ELR (cell line): ENCODE measurements around the gene FIBCD1.

ENCODE experiments used
- DNase-seq: peaks from one replicate; pipeline ENCODE4 v3.0.0-alpha.2; 2015; ENCODE audit warnings: low read depth

Gene FIBCD1

DNA sequence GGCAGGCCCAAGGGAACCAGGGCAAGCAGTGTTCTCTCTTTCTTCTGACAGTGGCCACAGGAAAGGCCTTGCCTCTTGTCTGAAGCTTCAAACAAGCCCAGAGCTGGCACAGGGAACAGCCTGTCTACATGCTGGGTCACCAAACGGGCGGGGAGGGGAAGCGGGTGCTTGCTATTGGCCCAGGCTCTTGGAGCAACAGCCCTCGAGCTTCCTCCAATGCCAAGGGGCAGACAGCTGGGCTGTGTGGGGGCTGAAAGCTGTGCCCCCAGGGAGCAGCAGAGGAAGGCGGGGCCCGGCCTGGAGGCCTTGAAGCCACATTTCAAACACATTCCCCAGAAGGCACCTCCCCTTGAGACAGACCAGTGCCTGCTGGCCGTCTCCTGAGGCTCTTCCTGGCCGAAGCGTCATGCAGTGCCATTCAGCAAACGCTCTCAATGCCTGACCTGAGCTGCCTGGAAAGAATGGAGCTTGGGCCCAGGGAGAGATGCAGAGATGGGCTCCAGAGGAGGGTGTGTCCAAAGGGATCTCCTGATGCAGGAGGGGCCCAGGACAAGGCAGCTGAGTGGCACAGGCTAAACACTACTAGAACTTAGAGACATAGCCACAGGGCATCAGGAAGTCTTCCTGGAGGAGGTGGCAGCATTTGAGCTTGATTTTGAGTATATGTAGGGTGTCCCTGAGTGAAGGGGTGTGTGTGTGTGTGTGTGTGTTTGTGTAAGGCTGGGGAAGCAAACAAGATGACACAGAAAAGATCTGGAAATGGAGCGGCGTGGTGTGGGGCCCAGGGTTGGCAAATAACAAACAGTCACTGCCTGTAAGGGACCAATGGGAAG lies 2.5 kb downstream of the FIBCD1 start:
- peak; percentile 84 for DNase-seq

DNA sequence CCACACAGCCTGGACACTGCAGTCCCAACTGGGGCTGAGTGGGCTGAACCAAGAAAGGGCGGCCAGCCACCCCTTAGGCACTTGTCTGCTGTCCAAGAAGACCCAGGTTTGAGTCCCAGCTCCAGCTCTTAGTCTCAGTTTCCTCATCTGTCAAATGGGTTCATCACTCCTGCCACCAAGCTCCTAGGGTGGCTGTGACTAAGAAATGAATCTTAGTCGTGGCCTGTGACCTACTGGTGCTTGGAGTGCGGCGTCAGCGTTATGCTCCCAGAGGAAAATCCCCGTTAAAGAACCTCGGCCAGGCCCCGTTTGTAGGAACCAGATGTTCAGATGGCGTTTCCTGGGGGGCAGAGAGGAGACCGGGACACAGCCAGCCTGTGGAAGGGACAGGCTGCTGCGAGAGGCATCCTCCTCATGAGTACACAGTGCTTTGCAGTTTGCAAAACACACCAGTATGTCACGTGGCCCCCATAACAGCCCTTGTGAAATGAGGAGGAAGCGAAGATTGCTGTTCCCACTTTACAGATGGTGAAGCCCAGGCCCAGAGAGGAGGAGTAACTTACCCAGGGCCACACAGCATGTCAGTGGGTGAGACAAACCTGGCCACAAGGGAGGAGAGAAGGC lies 3.3 kb downstream of the FIBCD1 start:
- DNase-seq = peak; percentile 26

- peak; percentile 46 for DNase-seq
Observed at GRCh38 chr9:130934702-130935647, 4.1 kb downstream of the FIBCD1 start.

DNA sequence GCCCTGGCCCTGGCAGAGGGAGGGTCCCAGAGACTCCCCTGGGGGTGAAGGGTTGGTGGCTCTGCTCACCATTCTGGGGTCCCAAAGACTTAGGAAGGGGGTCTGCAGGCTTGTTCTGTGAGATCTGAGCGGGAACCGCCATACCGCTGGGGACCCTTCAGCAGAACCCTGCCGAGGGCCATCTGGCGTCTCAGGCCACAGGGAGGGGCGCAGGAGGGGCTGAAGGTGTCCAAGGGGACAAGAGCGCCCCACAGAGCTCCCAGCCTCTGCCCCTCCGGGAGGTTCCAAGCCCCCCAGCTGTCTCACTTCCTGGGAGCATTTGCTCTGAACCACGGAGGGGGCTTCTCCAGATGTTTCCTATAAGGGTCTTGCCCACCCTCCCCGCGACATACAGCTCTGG lies 4.8 kb downstream of the FIBCD1 start:
- DNase-seq = no peak

DNA sequence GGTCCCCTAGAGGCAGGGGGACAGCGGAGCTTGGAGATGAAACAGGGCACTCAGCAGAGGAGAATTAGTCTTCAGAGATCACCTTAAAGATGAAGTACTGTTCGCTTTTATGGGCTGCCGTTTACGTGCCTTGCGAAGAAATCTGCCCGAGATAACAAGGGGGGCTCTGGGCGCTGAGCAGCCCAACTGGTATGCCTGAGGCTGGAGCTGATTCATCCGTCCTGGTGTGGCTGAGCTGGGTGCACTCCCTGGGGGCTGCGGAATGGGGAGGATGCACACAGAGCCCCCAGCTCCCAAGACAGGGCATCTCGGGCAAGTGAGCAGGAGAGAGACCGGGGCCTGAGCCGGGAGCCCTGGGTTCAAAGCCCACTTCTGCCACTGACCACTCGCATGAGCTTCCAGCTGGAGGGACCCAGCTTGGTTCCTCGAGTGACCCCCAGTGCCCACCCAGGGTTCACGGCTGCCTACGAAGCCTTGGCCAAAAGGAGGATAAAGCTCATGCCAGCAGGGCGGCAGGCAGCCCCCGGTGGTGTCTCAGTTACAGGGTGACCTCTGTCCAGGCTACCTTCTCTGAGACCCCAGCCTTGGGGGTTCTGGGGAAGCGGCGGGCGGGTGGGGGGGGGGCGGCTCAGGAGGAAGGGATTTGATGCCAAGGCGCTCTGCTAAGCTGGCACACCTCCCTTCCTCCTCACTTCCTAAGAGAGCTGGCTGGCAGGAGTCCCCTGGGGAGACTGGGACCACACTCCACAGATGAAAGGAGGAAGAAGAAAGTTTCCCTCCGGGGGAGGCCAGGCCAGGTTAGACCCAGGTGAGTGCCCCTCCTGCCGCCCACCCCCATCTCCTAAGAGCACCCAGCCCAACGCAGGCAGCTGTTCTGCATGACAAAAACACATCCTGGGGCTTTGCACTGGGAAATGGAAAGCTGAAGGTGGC lies 5.7 kb downstream of the FIBCD1 start:
- peak; percentile 89 for DNase-seq

- DNase-seq = peak; percentile 75
Observed at GRCh38 chr9:130932255-130933079, 6.6 kb downstream of the FIBCD1 start.

GRCh38 chr9:130931508-130932254 lies 7.4 kb downstream of the FIBCD1 start:
- no peak for DNase-seq

GRCh38 chr9:130930804-130931349 lies 8.2 kb downstream of the FIBCD1 start:
- DNase-seq = no peak

GRCh38 chr9:130930132-130930803 lies 8.8 kb downstream of the FIBCD1 start:
- no peak for DNase-seq

GRCh38 chr9:130929571-130930038 lies 9.4 kb downstream of the FIBCD1 start:
- DNase-seq = no peak

DNA sequence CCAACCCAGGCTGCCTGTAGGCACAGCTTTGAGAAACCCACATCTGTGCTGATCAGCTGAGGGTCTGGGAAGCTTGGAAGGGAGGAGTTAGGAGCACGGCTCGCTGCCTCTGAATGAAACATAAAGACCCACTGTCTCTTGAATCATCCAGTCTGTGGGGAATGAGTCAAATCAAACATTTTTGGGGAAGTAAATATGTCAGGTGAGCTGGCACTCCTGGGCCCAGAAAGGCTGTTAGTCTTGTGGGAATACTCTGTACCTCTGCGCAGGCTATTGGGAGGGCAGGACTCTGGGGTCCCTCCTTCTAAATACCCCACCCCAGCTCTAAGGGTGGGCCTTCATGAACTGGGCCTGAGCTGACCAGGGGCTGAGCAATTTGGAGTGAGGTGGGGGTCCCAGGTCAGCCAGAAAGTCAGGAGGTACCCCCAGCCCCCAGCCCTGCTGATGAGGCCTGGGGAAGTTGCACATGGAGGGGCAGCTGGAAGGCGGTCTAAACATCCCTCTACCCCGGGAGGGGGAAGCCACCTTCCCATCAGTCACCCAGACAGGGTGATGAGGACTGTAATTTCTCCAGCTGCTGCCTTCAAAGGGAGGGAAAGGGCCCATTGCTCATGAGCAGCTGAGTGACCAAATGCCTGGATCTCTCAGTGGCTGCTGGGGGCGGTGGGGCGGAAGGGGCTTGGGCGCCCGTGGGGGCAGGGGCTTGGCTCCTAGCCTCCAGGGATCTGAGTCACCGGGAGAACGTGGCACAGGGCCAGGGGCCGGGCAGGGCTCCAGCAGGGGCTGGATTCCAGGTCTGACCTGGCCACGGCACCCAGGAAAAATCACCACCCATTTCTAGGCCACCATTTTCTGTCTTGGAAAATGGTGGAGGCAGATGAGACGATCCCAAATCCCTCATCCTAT lies 10.8 kb downstream of the FIBCD1 start:
- DNase-seq = peak; percentile 88

DNA sequence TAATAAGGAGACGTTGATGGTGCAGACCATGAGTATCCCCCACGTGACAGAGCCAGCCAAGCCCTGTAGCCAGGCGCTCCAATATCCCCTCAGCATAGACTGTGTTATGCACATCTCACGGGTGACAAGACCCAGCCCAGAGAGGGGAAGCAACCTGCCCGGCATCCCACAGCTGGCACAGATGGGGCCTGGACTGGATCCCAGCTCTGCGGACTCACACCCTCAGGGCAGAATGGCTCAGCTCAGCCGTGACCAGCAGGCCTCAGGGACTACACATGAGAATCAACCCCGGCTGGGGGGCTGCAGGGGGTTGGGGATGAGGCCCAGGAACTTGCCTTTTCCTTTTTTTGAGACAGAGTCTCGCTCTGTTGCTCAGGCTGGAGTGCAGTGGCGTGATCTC lies 11.7 kb downstream of the FIBCD1 start:
- DNase-seq = peak; percentile 70

- DNase-seq = no peak
Observed at GRCh38 chr9:130925050-130925678, 13.9 kb downstream of the FIBCD1 start.

DNA sequence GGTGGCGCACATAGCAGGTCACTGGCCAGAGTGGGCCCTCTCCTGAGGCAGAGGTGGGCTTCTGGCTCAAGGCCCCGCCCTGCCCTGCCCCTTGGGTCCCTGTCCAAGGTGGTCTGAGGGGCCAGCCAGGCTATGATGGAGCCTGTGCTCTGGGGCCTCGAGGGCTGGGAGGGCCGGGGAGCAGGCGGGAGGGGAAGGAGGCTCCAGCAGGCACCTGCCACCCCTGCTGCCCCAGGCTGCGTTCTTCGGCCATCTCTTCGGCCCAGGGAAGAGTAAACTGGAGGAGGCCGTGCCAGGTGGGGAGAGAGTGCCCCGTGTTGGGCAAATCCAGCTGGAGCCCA lies 14.6 kb downstream of the FIBCD1 start:
- DNase-seq = no peak

- DNase-seq = no peak
Observed at GRCh38 chr9:130923611-130924447, 15.2 kb downstream of the FIBCD1 start.

GRCh38 chr9:130922893-130923610 lies 16.0 kb downstream of the FIBCD1 start:
- DNase-seq = no peak
